ENCODE measurements around the gene HMSD.
"Not testable (repeated sequence)": the region's sequence is repeated elsewhere in the genome, so short reads cannot be mapped to it uniquely, and the experiment has no call there.

Gene HMSD, protein sequence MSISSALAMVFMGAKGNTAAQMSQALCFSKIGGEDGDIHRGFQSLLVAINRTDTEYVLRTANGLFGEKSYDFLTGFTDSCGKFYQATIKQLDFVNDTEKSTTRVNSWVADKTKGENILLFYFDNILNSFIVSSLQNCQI

GRCh38 chr18:63949068-63949737, at the start of gene HMSD:
Gene HMSD, plus strand, starts transcription at chr18:63949301. Its CDS starts 4,155 bp downstream, at chr18:63953456.
- DNase-seq = peak in 1 of 2 donors; percentile 61

DNA sequence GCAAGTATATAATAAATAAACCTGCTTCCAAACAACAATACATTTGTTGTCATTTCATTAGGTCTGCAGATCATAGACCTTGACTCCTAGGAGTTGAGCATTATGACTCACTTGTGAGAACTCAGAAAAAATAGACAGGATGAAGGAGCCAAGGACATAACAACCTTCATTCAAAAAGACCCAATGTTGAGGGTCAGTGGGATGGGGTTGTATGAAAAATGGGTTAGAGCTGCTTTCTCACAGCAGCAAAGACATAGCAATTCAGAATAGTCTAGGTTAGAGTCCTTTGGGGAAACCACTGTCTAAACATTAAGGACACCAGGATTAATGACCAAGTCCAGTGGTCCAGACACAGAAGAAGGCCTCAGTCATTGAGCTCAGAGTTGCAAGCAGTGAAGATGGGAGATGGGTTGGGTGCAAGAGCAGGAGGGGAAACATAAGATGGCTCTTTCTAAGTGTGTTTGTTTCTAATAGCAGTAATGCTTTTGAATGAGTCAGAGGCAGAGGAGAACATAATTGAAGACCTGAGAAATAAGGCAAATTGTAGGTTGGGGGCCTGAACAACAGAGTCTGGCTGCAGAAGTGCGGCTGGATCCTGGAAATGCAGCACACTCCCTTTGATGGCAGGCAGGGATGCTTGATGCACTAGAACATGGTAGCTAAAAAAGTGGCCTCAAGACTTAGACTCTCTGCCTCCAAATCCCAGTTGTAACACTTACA, 45.1 kb upstream of the HMSD start:
- no peak for DNase-seq

GRCh38 chr18:63904694-63905093, 44.4 kb upstream of the HMSD start:
- DNase-seq = no peak

DNA sequence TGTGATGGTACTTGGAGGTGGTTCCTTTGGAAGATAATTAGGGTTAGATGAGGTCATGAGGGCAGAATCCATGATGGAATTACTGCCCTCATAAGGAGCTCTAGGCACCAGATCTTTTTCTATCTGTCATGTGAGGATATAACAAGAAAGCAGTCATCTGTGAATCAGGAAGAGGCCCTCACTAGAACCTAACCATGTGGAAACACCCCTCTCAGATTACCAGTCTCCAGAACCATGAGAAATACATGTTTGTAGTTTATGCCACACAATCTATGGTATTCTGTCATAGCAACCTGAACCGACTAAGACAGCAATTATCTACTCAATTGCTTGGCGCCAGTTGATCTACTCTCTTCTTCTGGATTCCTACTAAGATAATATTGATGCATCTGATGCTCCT, 43.7 kb upstream of the HMSD start:
- no peak for DNase-seq

DNA sequence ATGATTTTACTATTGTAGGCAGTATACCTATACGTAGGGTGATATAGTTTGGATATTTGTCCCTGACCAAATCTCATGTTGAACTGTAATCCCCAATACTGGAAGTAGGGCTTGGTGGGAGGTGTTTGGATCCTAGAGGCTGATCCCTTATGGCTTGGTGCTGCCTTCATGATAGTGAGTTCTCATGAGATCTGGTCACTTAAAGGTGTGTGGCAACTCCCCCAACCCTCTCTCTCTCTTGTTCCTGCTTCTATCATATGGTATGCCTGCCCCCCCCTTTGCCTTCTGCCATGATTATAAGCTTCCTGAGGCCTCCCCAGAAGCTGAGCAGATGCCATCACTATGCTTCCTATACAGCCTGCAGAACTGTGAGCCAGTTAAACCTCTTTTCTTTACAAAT, 43.0 kb upstream of the HMSD start:
- no peak for DNase-seq

GRCh38 chr18:63907664-63908063, 41.4 kb upstream of the HMSD start, which contains the start of gene SERPINB10:
Gene SERPINB10, plus strand, starts transcription at chr18:63907958. Its CDS starts 7,553 bp downstream, at chr18:63915511.
- DNase-seq = no peak

- no peak for DNase-seq
These were observed 40.2 kb upstream of the HMSD start for GRCh38 chr18:63908858-63909257.

- no peak for DNase-seq
These were observed 39.2 kb upstream of the HMSD start for GRCh38 chr18:63909870-63910269.

GRCh38 chr18:63917817-63918216, 31.3 kb upstream of the HMSD start:
- no peak for DNase-seq

DNA sequence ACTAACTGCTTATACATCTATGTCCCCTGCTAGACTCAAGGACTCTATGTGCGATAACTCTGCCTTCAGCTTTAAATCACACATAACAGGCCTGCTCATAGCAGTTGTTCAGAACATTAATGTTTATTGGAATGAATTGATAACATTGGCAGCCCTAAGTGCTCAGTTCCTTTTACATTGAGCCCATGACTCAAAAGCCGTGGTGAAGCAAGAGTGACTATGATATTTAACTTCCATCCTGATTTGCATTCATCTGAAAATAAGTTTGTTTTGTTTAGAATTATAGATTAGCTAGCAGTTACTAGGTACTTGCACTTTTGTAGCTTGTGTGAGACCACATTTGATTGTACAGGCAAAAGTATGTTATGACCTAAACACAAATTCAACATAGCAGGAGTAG, 27.1 kb upstream of the HMSD start:
- DNase-seq = no peak

DNA sequence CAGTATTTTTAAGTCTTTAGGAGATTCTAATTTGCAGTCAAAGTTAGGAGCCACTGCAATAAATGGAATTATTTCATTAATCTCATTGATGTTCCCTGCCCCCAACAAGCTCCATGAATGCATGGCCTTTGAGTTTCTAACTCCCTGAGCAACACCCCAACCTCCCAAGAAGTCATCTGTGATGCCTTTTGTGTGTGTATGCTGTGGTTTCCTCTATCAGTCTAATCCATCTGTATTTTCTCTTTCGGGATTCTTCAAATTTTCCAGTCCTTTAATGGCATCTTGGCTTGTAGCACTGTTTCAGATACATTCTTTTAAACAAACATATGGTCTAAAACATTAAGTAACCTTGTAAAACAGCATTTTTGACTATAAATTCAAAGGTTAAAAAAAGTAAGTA, 24.6 kb upstream of the HMSD start:
- DNase-seq = no peak

DNA sequence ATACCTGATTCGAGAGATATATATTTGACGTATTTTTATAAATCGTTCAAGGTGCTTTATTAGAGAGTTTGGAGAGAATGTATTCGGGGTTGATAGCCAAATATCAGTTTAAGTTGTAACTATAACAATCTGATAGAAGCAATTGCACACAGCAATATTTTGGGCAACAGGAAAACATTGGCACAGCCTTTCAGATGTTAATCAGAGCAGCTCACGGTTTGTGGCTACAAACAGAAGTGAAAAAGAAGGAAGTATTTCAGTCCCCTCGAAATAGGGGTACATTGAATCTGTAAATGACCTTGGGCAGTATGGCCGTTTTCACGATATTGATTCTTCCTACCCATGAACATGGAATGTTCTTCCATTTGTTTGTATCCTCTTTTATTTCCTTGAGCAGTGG, 20.8 kb upstream of the HMSD start:
- DNase-seq = no peak

DNA sequence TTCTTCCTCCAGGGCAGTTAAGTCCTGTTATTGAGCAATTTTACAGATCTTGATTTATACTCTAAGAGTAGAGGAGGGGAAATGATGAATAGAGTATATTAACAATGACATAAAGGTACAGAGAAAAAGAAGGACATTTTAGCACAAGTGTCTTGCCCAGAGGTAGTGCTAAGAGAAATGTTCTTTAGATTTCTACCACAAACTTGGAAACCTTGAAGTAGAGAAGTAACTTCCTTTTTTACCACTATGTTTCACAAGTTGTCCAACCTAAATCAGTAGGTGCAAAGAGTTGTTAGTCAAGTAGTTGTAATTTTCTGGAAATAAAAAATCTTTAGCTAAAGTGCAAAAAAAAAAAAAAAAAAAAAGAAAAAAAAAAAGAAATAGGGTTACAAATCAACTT, 19.7 kb upstream of the HMSD start:
- DNase-seq = not testable (repeated sequence)

DNA sequence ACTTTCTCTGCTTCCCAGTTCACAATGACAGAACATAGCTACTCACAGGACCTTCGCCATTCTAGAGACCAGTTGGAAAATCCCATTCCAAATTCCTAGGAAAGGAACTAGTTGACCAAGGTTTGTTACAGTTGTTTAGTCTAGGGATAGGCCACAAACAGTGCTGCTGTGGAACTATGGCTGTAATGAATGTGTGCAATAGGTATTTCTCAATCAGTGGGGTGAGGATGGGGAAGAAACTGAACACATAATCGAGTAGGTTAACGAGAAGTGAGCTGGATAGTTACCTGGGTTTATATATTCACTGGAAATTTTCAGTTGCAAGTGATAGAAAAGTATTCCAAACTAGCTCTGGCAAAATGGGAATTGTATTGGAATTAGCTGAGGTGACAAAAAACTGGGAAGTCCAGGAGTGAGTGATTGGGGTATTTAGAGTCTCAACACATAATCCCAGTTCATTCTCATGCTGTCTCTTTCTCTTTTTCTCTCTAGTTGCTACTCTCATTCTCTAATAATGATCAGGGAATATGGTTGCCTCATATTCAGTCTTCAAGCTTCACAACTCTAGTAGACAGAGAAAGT, 18.2 kb upstream of the HMSD start:
- no peak for DNase-seq

DNA sequence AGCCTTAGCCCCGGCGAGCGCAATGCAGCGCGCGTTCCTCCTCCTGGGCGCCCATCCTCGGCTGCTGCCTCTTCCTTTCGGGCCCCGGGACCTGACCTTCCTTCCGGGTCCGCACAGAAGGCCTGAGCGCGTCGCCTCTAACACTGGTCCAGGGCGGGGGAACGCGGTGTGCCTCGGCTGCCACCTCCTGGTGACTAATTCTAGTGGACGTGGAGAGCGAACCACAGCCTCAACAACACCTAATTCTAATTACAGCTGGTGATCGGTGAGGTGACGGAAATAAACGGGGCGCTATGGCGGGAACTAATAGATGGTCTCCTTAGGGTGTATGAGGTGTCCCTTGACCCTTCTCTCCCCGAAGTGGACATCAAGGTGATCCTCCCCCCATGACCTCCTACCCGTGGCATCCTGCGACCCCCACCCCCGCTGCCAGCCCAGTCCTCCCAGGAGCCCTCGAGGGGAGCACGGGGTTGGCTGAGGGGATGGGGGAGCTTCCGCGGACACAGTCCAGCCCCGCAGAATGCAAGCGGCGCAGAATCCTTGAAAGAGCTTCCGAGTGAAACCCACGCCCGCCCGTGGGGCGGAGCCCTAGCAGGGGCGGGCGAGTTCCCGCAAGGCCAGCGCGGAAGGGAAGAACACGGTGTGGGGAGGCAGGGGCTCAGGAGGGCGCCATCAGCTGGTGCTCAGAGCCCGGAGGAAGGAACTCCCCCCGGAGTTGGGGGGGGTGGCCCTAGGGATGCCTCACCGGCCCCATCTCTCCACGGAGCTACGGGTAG, 12.8 kb upstream of the HMSD start:
- peak; percentile 72 to 74 for DNase-seq

- no peak for DNase-seq
These were observed 12.1 kb upstream of the HMSD start for GRCh38 chr18:63936932-63937393.

DNA sequence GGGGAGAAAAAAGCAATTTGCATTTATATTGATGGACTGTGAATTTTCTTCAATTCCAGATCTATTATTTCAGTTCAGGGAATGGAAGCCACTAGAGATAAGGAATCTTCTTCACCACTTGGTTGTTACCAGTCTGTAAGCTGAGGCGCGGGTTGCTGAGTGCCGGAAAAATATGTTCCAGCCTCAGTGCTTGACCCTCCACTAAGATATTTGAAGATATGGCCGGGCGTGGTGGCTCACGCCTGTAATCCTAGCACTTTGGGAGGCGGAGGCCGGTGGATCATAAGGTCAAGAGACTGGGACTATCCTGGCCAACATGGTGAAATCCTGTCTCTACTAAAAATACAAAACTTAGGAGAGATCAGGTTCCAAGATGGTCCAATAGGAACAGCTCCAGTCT, 9.1 kb upstream of the HMSD start:
- no peak for DNase-seq

DNA sequence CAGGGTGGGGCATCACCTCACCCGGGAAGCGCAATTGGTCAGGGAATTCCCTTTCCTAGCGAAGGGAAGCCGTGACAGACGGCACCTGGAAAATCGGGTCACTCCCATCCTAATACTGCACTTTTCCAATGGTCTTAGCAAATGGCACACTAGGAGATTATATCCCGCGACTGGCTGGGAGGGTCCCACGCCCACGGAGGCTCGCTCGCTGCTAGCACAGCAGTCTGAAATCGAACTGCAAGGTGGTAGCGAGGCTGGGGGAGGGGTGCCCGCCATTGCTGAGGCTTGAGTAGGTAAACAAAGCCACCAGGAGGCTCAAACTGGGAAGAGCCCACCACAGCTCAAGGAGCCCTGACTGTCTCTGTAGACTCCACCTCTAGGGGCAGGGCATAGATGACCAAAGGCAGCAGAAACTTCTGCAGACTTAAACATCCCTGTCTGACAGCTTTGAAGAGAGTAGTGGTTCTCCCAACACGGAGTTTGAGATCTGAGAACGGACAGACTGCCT, 8.5 kb upstream of the HMSD start:
- DNase-seq = not testable (repeated sequence)

DNA sequence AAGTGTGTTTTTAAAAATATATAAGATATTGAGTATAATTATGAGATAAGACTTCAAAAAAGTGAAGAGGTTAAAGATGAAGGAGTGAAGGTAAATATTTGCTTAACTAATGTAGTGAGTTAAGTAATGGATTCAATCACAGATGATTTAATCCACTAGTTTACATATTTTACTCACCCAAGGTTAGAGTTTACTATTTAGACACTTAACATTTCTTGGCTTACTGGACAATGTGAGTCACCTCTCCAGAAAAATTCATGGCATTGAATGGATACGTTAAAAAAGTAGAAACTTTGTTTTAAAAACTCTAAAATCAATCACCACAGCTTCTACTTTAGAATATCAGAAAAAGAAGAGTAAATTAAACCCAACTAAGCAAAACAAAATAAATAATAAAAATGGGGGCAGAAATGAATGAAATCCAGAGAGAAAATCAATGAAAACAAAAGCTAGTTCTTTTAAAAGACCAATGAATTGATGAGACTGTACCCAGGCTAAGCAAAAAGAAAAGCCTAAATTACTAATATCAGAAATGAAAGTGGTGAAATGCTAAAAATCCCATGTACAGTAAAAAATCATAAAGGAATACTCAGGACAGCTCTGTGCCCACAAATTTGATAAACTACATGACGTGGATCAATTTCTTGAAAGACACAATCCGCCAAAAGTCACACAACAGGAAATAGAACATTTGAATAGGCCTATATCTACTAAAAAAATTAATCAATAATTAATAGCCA, 1.9 kb upstream of the HMSD start:
- no peak for DNase-seq

GRCh38 chr18:63951302-63951705, 2.2 kb downstream of the HMSD start:
- no peak for DNase-seq

DNA sequence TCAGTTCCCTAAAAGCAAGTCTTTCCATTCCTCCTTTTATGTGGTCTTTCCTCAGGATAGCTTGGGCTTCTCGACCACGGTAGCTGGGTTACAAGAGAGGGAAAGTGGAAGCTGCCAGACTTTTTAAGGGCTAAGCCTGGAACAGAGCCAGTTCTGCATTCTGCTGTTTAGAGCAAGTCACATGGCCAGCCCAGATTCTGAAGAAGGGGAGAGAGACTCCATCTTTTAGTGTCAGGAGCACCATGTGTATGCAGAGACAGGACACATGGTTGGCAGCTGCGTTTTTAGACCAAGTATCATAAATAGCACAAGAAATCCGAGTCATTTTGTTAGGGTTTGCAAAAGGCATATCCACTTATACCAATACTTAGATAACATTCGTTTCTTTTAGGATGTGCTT, 4.7 kb downstream of the HMSD start:
- peak in 1 of 2 donors; percentile 11 for DNase-seq

- DNase-seq = no peak
These were observed 7.7 kb downstream of the HMSD start for GRCh38 chr18:63956755-63957154.
